ENCODE results near the gene MEX3D. TPM values are rescaled to one million over a fixed set of nuclear protein-coding genes. Genes with fewer than 3 reads are reported as not detected.

Gene MEX3D
- total RNA-seq, 1 experiment from 2014 or later: 69.2 TPM

- no TSS peak for BruUV-seq (replicated peaks)
- ChIA-PET POLR2A (no interaction called here), RAD21 (ENCODE audit: low non-redundant PET in 1 of 2, low total read pairs in 2 of 2, uncharacterized antibody in 2 of 2, unreplicated experiment in 2 of 2) (no interaction called here), CTCF (no interaction called here)
- no peak for ATAC-seq
- H3K4me2 ChIP-seq (ENCODE audit: low read length): no peak overlapping the region
- H2AFZ ChIP-seq (ENCODE audit: low read depth, low read length, poor library complexity, severe bottlenecking): no peak overlapping the region
- intact Hi-C loops (cut with micrococcal nuclease): no loop called here
- H3K9me3 ChIP-seq (ENCODE audit: control insufficient read depth in 1 of 2, insufficient read depth in 1 of 2, low read depth in 1 of 2, low read length in 2 of 2): no peaks in the 10 kb centered on the region
- no peaks in the 10 kb centered on the region for H3K36me3 ChIP-seq (ENCODE audit: control insufficient read depth in 1 of 2, insufficient read depth in 2 of 2, low read length in 2 of 2)
- no peaks in the 10 kb centered on the region for H4K20me1 ChIP-seq (ENCODE audit: insufficient read depth)
- no peaks in the 10 kb centered on the region for H3K79me2 ChIP-seq (ENCODE audit: insufficient read depth, low read length)
- peaks cover 5 to 15% of the 10 kb centered on the region in 2 experiments; a peak in 3 of 4 replicates for H3K4me1 ChIP-seq (ENCODE audit: control insufficient read depth in 1 of 2, insufficient read depth in 2 of 2, low read length in 2 of 2)
- no peak overlapping the region for H3K27ac ChIP-seq (ENCODE audit: low read depth, low read length)
- no peak overlapping the region for H3K4me3 ChIP-seq (replicated peaks in 1 of 2; ENCODE audit: low read depth in 1 of 2, low read length in 2 of 2)
- TF ChIP-seq SP1 (IDR thresholded peaks at IDR 0.05; ENCODE audit: low read depth) (no peak), MAX (IDR thresholded peaks at IDR 0.05) (no peak), FOSL1 (IDR thresholded peaks at IDR 0.05; ENCODE audit: low read depth) (no peak), EZH2phosphoT487 (IDR thresholded peaks at IDR 0.05; ENCODE audit: borderline replicate concordance) (no peak), EZH2 (IDR thresholded peaks at IDR 0.05) (no peak), YY1 (IDR thresholded peaks at IDR 0.05; ENCODE audit: extremely low read depth, insufficient replicate concordance, low read depth, low read length) (no peak), ELF1 (IDR thresholded peaks at IDR 0.05; ENCODE audit: borderline replicate concordance, low read depth) (no peak), SRF (IDR thresholded peaks at IDR 0.05; ENCODE audit: low read depth) (no peak), POLR2A (IDR thresholded peaks at IDR 0.05; ENCODE audit: borderline replicate concordance, extremely low read depth, insufficient read depth, insufficient read length) (no peak), REST (IDR thresholded peaks at IDR 0.05; ENCODE audit: low read depth) (no peak), JUND (IDR thresholded peaks at IDR 0.05) (no peak), CEBPB (IDR thresholded peaks at IDR 0.05; ENCODE audit: low read depth) (no peak), SIN3A (IDR thresholded peaks at IDR 0.05; ENCODE audit: low read depth) (no peak), EGR1 (IDR thresholded peaks at IDR 0.05; ENCODE audit: low read depth) (no peak), TCF7L2 (IDR thresholded peaks at IDR 0.05; ENCODE audit: borderline replicate concordance, extremely low read depth, insufficient read depth, insufficient read length) (no peak), CBX3 (IDR thresholded peaks at IDR 0.05; ENCODE audit: low read depth) (no peak)
- TF ChIP-seq, protein P1, sequence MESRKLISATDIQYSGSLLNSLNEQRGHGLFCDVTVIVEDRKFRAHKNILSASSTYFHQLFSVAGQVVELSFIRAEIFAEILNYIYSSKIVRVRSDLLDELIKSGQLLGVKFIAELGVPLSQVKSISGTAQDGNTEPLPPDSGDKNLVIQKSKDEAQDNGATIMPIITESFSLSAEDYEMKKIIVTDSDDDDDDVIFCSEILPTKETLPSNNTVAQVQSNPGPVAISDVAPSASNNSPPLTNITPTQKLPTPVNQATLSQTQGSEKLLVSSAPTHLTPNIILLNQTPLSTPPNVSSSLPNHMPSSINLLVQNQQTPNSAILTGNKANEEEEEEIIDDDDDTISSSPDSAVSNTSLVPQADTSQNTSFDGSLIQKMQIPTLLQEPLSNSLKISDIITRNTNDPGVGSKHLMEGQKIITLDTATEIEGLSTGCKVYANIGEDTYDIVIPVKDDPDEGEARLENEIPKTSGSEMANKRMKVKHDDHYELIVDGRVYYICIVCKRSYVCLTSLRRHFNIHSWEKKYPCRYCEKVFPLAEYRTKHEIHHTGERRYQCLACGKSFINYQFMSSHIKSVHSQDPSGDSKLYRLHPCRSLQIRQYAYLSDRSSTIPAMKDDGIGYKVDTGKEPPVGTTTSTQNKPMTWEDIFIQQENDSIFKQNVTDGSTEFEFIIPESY (IDR thresholded peaks at IDR 0.05; ENCODE audit: extremely low read depth, insufficient replicate concordance, low read length): no peak
- TF ChIP-seq, protein P2, sequence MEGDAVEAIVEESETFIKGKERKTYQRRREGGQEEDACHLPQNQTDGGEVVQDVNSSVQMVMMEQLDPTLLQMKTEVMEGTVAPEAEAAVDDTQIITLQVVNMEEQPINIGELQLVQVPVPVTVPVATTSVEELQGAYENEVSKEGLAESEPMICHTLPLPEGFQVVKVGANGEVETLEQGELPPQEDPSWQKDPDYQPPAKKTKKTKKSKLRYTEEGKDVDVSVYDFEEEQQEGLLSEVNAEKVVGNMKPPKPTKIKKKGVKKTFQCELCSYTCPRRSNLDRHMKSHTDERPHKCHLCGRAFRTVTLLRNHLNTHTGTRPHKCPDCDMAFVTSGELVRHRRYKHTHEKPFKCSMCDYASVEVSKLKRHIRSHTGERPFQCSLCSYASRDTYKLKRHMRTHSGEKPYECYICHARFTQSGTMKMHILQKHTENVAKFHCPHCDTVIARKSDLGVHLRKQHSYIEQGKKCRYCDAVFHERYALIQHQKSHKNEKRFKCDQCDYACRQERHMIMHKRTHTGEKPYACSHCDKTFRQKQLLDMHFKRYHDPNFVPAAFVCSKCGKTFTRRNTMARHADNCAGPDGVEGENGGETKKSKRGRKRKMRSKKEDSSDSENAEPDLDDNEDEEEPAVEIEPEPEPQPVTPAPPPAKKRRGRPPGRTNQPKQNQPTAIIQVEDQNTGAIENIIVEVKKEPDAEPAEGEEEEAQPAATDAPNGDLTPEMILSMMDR (IDR thresholded peaks at IDR 0.05 in 2 of 3, conservative IDR thresholded peaks at IDR 0.05 in 1 of 3; ENCODE audit: borderline replicate concordance in 1 of 3, insufficient read depth in 1 of 3, low read depth in 2 of 3, low read length in 2 of 3): no peak
- DNase-seq (ENCODE audit: low read depth, low spot score): no peak
- no peak overlapping the region for H3K9ac ChIP-seq (ENCODE audit: low read length)
- H3K27me3 ChIP-seq (ENCODE audit: insufficient read depth, low read length): no peaks in the 10 kb centered on the region
- no peaks in the 10 kb centered on the region for H3K9me2 ChIP-seq (ENCODE audit: insufficient read depth)
Measured at GRCh38 chr19:1538978-1539377, 29.1 kb downstream of the MEX3D start.

Data from HCT116 (cell line).